GM18907 (cell line): Measurements from ENCODE around the gene SYNPO.

Experiments
- ATAC-seq: cut with Tn5 transposase; IDR thresholded peaks from one replicate; pipeline ENCODE4 v1.9.1; 2021; ENCODE audit warnings: mild to moderate bottlenecking, moderate library complexity; ENCODE audit not compliant: unreplicated experiment

SYNPO gene

DNA sequence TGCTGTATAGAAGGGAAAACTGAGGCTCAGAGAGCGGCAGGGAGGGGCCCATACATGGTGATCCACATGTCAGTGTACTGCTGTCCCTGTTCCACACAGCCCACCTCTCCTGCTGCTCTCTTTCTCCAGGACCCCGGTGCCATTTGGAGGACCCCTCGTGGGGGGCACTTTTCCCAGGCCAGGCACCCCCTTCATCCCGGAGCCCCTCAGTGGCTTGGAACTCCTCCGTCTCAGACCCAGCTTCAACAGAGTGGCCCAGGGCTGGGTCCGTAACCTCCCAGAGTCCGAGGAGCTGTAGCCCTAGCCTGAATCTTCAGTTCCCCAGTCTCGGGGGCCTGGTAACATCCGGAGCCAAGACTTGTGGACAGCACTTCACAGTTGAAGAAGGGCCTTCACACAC lies 36.1 kb downstream of the SYNPO start:
- no peak for ATAC-seq

GRCh38 chr5:150689120-150689519 lies 48.7 kb downstream of the SYNPO start:
- ATAC-seq: no peak

DNA sequence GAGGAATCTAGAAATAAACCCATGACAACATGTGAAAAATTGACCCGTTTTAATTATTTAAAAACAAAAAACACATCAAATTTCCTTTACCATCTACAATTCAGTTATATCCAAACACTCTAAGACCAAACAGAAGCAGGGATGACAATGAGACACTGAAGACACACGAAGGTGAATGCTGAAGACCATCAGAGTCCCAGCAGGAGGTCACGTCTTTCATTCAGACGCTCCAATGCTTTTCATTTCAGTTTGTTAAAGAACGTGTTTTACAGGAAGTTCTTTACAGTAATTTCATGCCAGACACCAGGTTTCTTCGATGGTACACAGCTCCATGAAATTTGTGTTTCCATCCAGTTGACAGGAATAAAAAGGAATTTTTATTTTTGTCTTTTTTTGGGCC lies 50.3 kb downstream of the SYNPO start:
- ATAC-seq: no peak

- ATAC-seq: no peak
These were observed 51.8 kb downstream of the SYNPO start for GRCh38 chr5:150692276-150692675.

- ATAC-seq: no peak
These were observed 54.2 kb downstream of the SYNPO start for GRCh38 chr5:150694612-150695011.

DNA sequence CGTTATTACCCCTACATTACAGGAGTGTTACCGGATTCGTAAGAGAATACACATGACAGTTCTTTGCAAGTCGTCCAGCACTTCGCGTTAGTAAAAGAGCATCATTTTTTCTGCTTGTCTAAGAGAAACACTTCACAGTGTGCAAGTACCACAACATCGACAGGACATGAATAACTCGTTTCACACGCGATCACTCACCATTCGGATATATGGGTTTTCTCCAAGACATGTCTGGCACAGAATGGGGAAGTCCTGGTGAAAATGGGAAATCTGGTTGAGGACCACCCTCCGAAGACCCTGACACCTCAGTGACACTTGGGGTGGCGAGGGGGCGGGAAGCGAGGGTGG lies 59.8 kb downstream of the SYNPO start:
- peak; percentile 11 for ATAC-seq

GRCh38 chr5:150700594-150701377 lies 60.3 kb downstream of the SYNPO start, which contains the start of gene RBM22:
RBM22 (minus strand) TSS chr5:150701062; CDS start chr5:150700985, 77 bp downstream.
- peak; percentile 97 for ATAC-seq

- no peak for ATAC-seq
These were observed 63.3 kb downstream of the SYNPO start for GRCh38 chr5:150703762-150704161.

GRCh38 chr5:150706776-150707390 lies 66.4 kb downstream of the SYNPO start:
- ATAC-seq: no peak
